ENCODE data around the gene MACO1.
"Not testable (repeated sequence)": the region's sequence is repeated elsewhere in the genome, so short reads cannot be mapped to it uniquely, and the experiment has no call there.

The MACO1 gene

GRCh38 chr1:25425098-25426085 lies 5.3 kb upstream of the MACO1 start:
- no peak for DNase-seq

- DNase-seq: no peak
Observed at GRCh38 chr1:25427696-25428095, 3.0 kb upstream of the MACO1 start.

GRCh38 chr1:25428475-25429166 lies 2.1 kb upstream of the MACO1 start:
- DNase-seq: no peak

- DNase-seq: no peak
Observed at GRCh38 chr1:25430967-25431881, 527 bp downstream of the MACO1 start.

GRCh38 chr1:25431955-25432719 lies 1.4 kb downstream of the MACO1 start:
- DNase-seq: no peak

GRCh38 chr1:25432749-25433388 lies 2.2 kb downstream of the MACO1 start:
- no peak for DNase-seq

- no peak for DNase-seq
Observed at GRCh38 chr1:25433389-25434186, 2.9 kb downstream of the MACO1 start.

GRCh38 chr1:25435397-25436108 lies 4.9 kb downstream of the MACO1 start:
- DNase-seq: no peak

GRCh38 chr1:25437672-25438071 lies 7.0 kb downstream of the MACO1 start:
- DNase-seq: no peak

- no peak for DNase-seq
Observed at GRCh38 chr1:25439287-25439686, 8.6 kb downstream of the MACO1 start.

- DNase-seq: no peak
Observed at GRCh38 chr1:25442178-25442577, 11.5 kb downstream of the MACO1 start.

GRCh38 chr1:25443030-25443699 lies 12.5 kb downstream of the MACO1 start:
- no peak for DNase-seq

- not testable (repeated sequence) for DNase-seq
Observed at GRCh38 chr1:25444604-25445003, 13.9 kb downstream of the MACO1 start.

GRCh38 chr1:25445993-25446538 lies 15.4 kb downstream of the MACO1 start:
- no peak for DNase-seq

GRCh38 chr1:25447547-25447946 lies 16.9 kb downstream of the MACO1 start:
- DNase-seq: no peak

GRCh38 chr1:25450891-25451290 lies 20.2 kb downstream of the MACO1 start:
- no peak for DNase-seq

GRCh38 chr1:25451908-25452307 lies 21.2 kb downstream of the MACO1 start:
- DNase-seq: no peak

- no peak for DNase-seq
Observed at GRCh38 chr1:25456502-25456901, 25.8 kb downstream of the MACO1 start.

All from activated CD4-positive, alpha-beta T cell treated with anti-CD3 and anti-CD28 coated beads, Interleukin-2, amount 50 U/mL, for 4 hours (primary cell).